Measurements from ENCODE around the gene PPBP. TPM values are rescaled to one million over a fixed set of nuclear protein-coding genes. Genes with fewer than 3 reads are reported as not detected.

The PPBP gene
- polyA plus RNA-seq, 1 donor (not counting 4 experiments of a cell fraction or from before 2014, with no cell fraction given), result 0.42 TPM

DNA sequence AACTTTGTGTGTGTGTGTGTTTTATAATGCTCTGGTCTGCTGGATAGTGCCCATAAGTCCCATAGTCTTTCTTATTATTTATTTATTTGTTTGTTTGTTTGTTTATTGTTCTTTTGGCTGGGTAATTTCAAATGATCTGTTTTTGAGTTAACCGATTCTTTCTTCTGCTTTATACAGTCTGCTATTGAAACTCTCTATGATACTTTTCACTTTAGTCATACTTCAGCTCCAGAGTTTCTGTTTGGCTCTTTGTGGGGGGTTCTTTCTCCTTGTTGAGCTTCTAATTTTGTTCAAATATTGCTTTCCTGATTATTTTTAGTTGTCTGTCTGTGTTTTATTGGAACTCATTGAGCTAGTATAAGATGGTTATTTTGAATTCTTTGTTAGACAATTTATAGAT lies 40.5 kb upstream of the PPBP start:
- Histone ChIP-seq H4K20me1 (ENCODE audit: control insufficient read depth, extremely low read depth, insufficient read depth, low read length) (no peaks in the 10 kb centered on the region), H3K4me2 (ENCODE audit: control insufficient read depth, extremely low read depth, insufficient read depth, low read depth, low read length) (no peak overlapping the region), H3K79me2 (ENCODE audit: control insufficient read depth, insufficient read depth, low read length) (no peaks in the 10 kb centered on the region), H3K27ac (ENCODE audit: control insufficient read depth, insufficient read depth, low read length) (no peak overlapping the region), H3K27me3 (ENCODE audit: control insufficient read depth, extremely low read depth, insufficient read depth, low read length) (no peaks in the 10 kb centered on the region), H3K4me1 (ENCODE audit: control insufficient read depth, extremely low read depth, insufficient read depth, low read length) (peaks cover 8% of the 10 kb centered on the region), H2AFZ (ENCODE audit: control insufficient read depth, low read length) (no peak overlapping the region), H3K4me3 (ENCODE audit: control insufficient read depth in 2 of 3, extremely low read depth in 1 of 3, insufficient read depth in 2 of 3, low read depth in 1 of 3, low read length in 3 of 3) (no peak overlapping the region), H3K9me3 (ENCODE audit: control insufficient read depth, low read depth, low read length) (no peaks in the 10 kb centered on the region), H3K9ac (ENCODE audit: control insufficient read depth, extremely low read depth, insufficient read depth, low read length) (no peak overlapping the region), H3K9me1 (ENCODE audit: control insufficient read depth, extremely low read depth, insufficient read depth, low read length) (no peaks in the 10 kb centered on the region), H3K36me3 (ENCODE audit: control insufficient read depth in 2 of 2, extremely low read depth in 1 of 2, insufficient read depth in 2 of 2, low read length in 2 of 2) (no peaks in the 10 kb centered on the region)
- no peak for FAIRE-seq
- DNase-seq (ENCODE audit: low read depth, low spot score), result no peak
- dilution Hi-C loops (cut with MboI; ENCODE audit: extremely low pct_ligation_motif_present, low sequenced_read_pairs), result no loop called here
- TF ChIP-seq EZH2 (IDR thresholded peaks at IDR 0.05; ENCODE audit: low read length), result no peak
- TF ChIP-seq, protein P1, sequence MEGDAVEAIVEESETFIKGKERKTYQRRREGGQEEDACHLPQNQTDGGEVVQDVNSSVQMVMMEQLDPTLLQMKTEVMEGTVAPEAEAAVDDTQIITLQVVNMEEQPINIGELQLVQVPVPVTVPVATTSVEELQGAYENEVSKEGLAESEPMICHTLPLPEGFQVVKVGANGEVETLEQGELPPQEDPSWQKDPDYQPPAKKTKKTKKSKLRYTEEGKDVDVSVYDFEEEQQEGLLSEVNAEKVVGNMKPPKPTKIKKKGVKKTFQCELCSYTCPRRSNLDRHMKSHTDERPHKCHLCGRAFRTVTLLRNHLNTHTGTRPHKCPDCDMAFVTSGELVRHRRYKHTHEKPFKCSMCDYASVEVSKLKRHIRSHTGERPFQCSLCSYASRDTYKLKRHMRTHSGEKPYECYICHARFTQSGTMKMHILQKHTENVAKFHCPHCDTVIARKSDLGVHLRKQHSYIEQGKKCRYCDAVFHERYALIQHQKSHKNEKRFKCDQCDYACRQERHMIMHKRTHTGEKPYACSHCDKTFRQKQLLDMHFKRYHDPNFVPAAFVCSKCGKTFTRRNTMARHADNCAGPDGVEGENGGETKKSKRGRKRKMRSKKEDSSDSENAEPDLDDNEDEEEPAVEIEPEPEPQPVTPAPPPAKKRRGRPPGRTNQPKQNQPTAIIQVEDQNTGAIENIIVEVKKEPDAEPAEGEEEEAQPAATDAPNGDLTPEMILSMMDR (optimal IDR thresholded peaks at IDR 0.05 in 1 of 3, IDR thresholded peaks at IDR 0.05 in 1 of 3, conservative IDR thresholded peaks at IDR 0.05 in 1 of 3; ENCODE audit: extremely low read depth in 1 of 3, insufficient read depth in 2 of 3, low read length in 3 of 3), result no peak

- no peak for FAIRE-seq
Observed at GRCh38 chr4:74023709-74024108, 35.7 kb upstream of the PPBP start.

More at GRCh38 chr4:74023709-74024108, 35.7 kb upstream of the PPBP start:
- no peak for DNase-seq (ENCODE audit: low read depth, low spot score)
- no peak overlapping the region for H3K27ac ChIP-seq (ENCODE audit: control insufficient read depth, insufficient read depth, low read length)
- dilution Hi-C loops (cut with MboI; ENCODE audit: extremely low pct_ligation_motif_present, low sequenced_read_pairs), result no loop called here
- H3K79me2 ChIP-seq (ENCODE audit: control insufficient read depth, insufficient read depth, low read length), result no peaks in the 10 kb centered on the region
- no peaks in the 10 kb centered on the region for H3K36me3 ChIP-seq (ENCODE audit: control insufficient read depth in 2 of 2, extremely low read depth in 1 of 2, insufficient read depth in 2 of 2, low read length in 2 of 2)
- H2AFZ ChIP-seq (ENCODE audit: control insufficient read depth, low read length), result no peak overlapping the region
- H3K4me2 ChIP-seq (ENCODE audit: control insufficient read depth, extremely low read depth, insufficient read depth, low read depth, low read length), result no peak overlapping the region
- no peaks in the 10 kb centered on the region for H3K4me1 ChIP-seq (ENCODE audit: control insufficient read depth, extremely low read depth, insufficient read depth, low read length)
- TF ChIP-seq EZH2 (IDR thresholded peaks at IDR 0.05; ENCODE audit: low read length), result no peak
- TF ChIP-seq, protein P1 (optimal IDR thresholded peaks at IDR 0.05 in 1 of 3, IDR thresholded peaks at IDR 0.05 in 1 of 3, conservative IDR thresholded peaks at IDR 0.05 in 1 of 3; ENCODE audit: extremely low read depth in 1 of 3, insufficient read depth in 2 of 3, low read length in 3 of 3), result no peak
- no peaks in the 10 kb centered on the region for H4K20me1 ChIP-seq (ENCODE audit: control insufficient read depth, extremely low read depth, insufficient read depth, low read length)
- H3K4me3 ChIP-seq (ENCODE audit: control insufficient read depth in 2 of 3, extremely low read depth in 1 of 3, insufficient read depth in 2 of 3, low read depth in 1 of 3, low read length in 3 of 3), result no peak overlapping the region
- H3K27me3 ChIP-seq (ENCODE audit: control insufficient read depth, extremely low read depth, insufficient read depth, low read length), result no peaks in the 10 kb centered on the region
- H3K9me1 ChIP-seq (ENCODE audit: control insufficient read depth, extremely low read depth, insufficient read depth, low read length), result no peaks in the 10 kb centered on the region
- no peaks in the 10 kb centered on the region for H3K9me3 ChIP-seq (ENCODE audit: control insufficient read depth, low read depth, low read length)
- H3K9ac ChIP-seq (ENCODE audit: control insufficient read depth, extremely low read depth, insufficient read depth, low read length), result no peak overlapping the region

Measured in keratinocyte (primary cell).